ENCODE measurements around the gene BICC1. TPM values are rescaled to one million over a fixed set of nuclear protein-coding genes. Genes with fewer than 3 reads are reported as not detected.

BICC1 gene
- polyA plus RNA-seq, 3 donors: 0.02 to 0.24 (median 0.14) TPM

GRCh38 chr10:58480321-58480720, 32.4 kb upstream of the BICC1 start:
- Histone ChIP-seq H3K27me3 (ENCODE audit: control insufficient read depth in 2 of 2, insufficient read depth in 2 of 2, low read length in 2 of 2) (no peaks in the 10 kb centered on the region), H3K4me1 (ENCODE audit: control insufficient read depth in 1 of 2, insufficient read depth in 2 of 2, low read length in 2 of 2) (no peaks in the 10 kb centered on the region), H3K4me2 (replicated peaks; ENCODE audit: extremely low read depth, low read length, poor library complexity, severe bottlenecking) (no peak overlapping the region), H2AFZ (ENCODE audit: insufficient read depth, low read depth, low read length, poor library complexity, severe bottlenecking) (no peak overlapping the region), H3K36me3 (replicated peaks in 1 of 2; ENCODE audit: control insufficient read depth in 1 of 2, insufficient read depth in 2 of 2, low read length in 2 of 2) (no peaks in the 10 kb centered on the region), H3K27ac (ENCODE audit: low read depth in 1 of 2, low read length in 2 of 2) (no peak overlapping the region), H3K79me2 (ENCODE audit: insufficient read depth, low read length) (no peaks in the 10 kb centered on the region), H4K20me1 (ENCODE audit: insufficient read depth, low read length) (no peaks in the 10 kb centered on the region), H3K4me3 (replicated peaks in 1 of 3; ENCODE audit: low read depth in 2 of 3, low read length in 3 of 3) (no peak overlapping the region), H3K9ac (ENCODE audit: insufficient read depth, low read length, poor library complexity, severe bottlenecking) (no peak overlapping the region), H3K9me3 (replicated peaks in 1 of 2; ENCODE audit: control insufficient read depth in 1 of 2, insufficient read depth in 1 of 2, low read length in 2 of 2) (no peaks in the 10 kb centered on the region)
- TF ChIP-seq, protein P1, sequence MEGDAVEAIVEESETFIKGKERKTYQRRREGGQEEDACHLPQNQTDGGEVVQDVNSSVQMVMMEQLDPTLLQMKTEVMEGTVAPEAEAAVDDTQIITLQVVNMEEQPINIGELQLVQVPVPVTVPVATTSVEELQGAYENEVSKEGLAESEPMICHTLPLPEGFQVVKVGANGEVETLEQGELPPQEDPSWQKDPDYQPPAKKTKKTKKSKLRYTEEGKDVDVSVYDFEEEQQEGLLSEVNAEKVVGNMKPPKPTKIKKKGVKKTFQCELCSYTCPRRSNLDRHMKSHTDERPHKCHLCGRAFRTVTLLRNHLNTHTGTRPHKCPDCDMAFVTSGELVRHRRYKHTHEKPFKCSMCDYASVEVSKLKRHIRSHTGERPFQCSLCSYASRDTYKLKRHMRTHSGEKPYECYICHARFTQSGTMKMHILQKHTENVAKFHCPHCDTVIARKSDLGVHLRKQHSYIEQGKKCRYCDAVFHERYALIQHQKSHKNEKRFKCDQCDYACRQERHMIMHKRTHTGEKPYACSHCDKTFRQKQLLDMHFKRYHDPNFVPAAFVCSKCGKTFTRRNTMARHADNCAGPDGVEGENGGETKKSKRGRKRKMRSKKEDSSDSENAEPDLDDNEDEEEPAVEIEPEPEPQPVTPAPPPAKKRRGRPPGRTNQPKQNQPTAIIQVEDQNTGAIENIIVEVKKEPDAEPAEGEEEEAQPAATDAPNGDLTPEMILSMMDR (IDR thresholded peaks at IDR 0.05): no peak
- H3K27me3 Mint-ChIP-seq (ENCODE audit: low read depth in 3 of 3): peaks cover 0 to 5% (median 0%) of the 10 kb centered on the region in 3 donors
- H3K27ac Mint-ChIP-seq: no peak overlapping the region
- H3K36me3 Mint-ChIP-seq: no peaks in the 10 kb centered on the region
- DNase-seq: no peak
- 92% methylated on average over 2 of the region's 3 CpGs for WGBS (ENCODE audit: insufficient coverage)
- peaks cover 0 to 2% (median 0%) of the 10 kb centered on the region in 7 donors for H3K9me3 Mint-ChIP-seq
- no peak overlapping the region for H3K4me3 Mint-ChIP-seq
- H3K4me1 Mint-ChIP-seq: no peaks in the 10 kb centered on the region
- intact Hi-C loops (cut with micrococcal nuclease): no loop called here

GRCh38 chr10:58481569-58482109, 31.0 kb upstream of the BICC1 start:
- Histone ChIP-seq H3K27ac (ENCODE audit: low read depth in 1 of 2, low read length in 2 of 2) (no peak overlapping the region), H3K27me3 (ENCODE audit: control insufficient read depth in 2 of 2, insufficient read depth in 2 of 2, low read length in 2 of 2) (no peaks in the 10 kb centered on the region), H2AFZ (ENCODE audit: insufficient read depth, low read depth, low read length, poor library complexity, severe bottlenecking) (no peak overlapping the region), H3K4me3 (replicated peaks in 1 of 3; ENCODE audit: low read depth in 2 of 3, low read length in 3 of 3) (no peak overlapping the region), H3K36me3 (replicated peaks in 1 of 2; ENCODE audit: control insufficient read depth in 1 of 2, insufficient read depth in 2 of 2, low read length in 2 of 2) (no peaks in the 10 kb centered on the region), H3K4me1 (ENCODE audit: control insufficient read depth in 1 of 2, insufficient read depth in 2 of 2, low read length in 2 of 2) (no peaks in the 10 kb centered on the region), H3K9me3 (replicated peaks in 1 of 2; ENCODE audit: control insufficient read depth in 1 of 2, insufficient read depth in 1 of 2, low read length in 2 of 2) (no peaks in the 10 kb centered on the region), H3K4me2 (replicated peaks; ENCODE audit: extremely low read depth, low read length, poor library complexity, severe bottlenecking) (no peak overlapping the region), H4K20me1 (ENCODE audit: insufficient read depth, low read length) (no peaks in the 10 kb centered on the region), H3K9ac (ENCODE audit: insufficient read depth, low read length, poor library complexity, severe bottlenecking) (no peak overlapping the region), H3K79me2 (ENCODE audit: insufficient read depth, low read length) (no peaks in the 10 kb centered on the region)
- TF ChIP-seq, protein P1 (IDR thresholded peaks at IDR 0.05): no peak
- Mint-ChIP-seq H3K27ac (no peak overlapping the region), H3K36me3 (no peaks in the 10 kb centered on the region), H3K4me1 (no peaks in the 10 kb centered on the region), H3K27me3 (ENCODE audit: low read depth in 3 of 3) (peaks cover 0 to 3% (median 0%) of the 10 kb centered on the region in 3 donors), H3K9me3 (peaks cover 0 to 2% (median 0%) of the 10 kb centered on the region in 7 donors), H3K4me3 (no peak overlapping the region)
- DNase-seq: no peak
- intact Hi-C loops (cut with micrococcal nuclease): no loop called here
- 68% methylated on average over 2 of the region's 2 CpGs for WGBS (ENCODE audit: insufficient coverage)
